Measurements from ENCODE around the gene CDT1.
A peak's percentile ranks its signal among the peaks of the same experiment; 100 is the strongest.

The CDT1 gene

DNA sequence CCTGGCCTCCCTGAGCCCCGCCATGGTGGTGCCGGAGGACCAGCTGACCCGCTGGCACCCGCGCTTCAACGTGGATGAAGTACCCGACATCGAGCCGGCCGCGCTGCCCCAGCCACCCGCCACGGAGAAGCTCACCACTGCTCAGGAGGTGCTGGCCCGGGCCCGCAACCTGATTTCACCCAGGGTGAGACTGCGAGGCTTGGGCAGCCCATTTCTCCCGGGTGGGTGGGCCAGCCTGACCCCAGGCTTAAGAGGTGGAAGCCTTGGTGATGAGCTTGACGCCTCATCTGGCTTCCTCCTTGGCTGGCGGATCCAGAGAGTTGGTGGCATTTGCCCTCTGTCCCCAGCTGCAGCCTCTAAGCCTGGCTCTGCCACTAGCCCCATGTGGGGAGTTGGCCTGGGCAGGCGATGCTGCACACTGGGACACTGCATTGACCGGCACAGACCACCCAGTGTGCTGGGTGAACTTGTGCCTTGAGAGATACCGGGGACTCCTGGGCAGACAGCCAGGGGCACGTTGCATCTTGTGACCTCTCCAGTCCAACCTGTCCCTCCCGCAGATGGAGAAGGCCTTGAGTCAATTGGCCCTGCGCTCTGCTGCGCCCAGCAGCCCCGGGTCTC is 3.0 kb downstream of the CDT1 start:
- no peak for DNase-seq

DNA sequence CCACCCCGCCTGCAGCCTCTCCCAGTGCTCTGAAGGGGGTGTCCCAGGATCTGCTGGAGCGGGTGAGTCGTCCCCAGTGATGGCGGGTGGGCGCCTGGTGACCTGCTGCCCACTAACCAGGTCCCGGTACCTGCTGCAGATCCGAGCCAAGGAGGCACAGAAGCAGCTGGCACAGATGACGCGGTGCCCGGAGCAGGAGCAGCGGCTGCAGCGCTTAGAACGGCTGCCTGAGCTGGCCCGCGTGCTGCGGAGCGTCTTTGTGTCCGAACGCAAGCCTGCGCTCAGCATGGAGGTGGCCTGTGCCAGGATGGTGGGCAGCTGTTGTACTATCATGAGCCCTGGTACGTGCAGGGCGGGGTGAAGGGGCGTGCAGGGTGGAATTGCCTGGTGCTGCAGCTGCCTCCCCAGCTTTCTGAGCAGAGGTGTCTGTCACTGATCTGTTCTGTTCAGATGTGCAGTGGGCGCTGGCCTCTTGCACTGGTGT is 3.6 kb downstream of the CDT1 start:
- DNase-seq = no peak

DNA sequence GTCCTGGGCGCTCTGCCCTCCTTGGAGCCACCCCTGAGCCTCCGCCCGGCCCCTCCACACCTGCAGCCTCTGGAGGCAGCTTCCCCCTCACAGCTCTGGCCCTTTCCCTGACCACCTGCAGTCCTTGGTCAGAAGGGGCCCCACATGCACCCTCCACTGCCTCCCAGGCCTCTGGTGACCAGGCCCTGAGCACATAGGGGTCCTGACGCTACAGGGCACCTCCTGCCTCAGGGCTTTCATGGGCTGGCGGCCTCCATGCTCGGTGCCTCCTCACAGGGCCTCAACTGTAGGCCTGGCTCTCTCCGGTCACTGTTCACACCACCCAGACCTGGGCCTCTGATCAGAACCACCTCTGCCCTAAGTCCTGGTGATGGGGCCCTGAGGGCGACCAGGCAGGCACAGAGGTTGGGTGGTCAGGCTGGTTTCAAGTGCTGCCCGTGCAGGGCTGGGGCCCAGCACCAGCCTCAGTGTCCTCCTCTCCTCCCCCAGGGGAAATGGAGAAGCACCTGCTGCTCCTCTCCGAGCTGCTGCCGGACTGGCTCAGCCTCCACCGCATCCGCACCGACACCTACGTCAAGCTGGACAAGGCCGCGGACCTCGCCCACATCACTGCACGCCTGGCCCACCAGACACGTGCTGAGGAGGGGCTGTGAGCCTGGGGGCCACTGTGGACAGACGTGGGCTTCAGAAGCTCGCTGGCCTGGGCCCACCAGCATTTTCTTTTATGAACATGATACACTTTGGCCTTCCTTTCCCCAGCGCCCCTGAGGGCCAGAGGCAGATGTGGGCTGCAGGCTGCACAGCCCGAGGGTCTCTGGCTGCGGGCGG is 4.3 kb downstream of the CDT1 start:
- DNase-seq = no peak

DNA sequence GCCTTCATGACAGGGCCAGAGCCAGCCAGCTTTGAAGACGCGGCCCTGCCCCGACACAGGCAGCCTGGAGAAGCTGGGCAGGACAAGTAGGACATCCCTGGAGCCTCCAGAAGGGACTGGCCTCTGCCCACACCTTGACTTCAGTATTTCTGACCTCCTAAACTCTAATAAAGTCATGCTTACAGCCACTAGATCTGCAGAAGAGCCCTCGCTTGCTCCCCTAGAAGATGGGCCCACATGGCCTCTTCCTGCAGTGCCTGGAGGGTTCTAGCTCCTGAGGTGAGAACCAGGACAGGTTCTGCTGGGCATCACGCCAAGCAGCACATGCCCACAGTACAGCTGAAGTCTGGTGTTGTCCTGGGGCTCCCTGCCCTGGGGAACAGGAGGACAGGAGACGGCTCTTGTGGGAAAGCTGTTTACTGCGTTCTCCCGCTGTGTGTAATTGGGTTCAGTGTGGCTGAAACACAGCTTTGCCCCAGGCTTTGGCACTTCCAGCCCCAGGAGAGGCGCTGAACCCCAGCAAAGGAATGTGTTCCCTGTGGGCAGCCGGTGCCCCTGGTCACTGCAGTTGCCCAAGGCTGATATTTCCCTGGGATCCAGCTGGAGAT is 5.6 kb downstream of the CDT1 start:
- DNase-seq = no peak

DNA sequence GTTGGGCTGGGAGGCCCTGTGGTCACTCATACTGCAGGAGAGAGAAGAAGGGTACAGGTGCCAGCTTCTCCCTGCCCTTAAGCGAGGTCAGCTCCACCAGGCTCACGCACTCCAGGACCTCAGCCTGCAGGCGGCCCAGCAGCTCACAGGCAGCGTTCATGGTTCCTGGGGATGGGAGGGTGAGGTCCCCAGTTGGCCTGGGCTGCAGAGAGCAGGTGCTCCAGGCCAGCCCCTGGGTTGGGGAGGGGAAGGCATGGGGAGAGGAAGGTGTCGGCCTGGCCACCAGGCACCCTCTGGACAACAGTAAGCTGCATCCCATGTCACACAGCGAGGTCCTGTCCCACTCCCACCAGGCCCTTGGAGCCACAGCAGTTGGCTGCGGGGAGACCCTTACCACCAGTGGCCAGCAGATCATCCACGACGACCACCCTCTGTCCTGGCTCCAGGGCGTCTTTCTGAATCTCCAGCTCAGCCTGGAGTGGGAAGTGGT is 6.1 kb downstream of the CDT1 start:
- DNase-seq = no peak

DNA sequence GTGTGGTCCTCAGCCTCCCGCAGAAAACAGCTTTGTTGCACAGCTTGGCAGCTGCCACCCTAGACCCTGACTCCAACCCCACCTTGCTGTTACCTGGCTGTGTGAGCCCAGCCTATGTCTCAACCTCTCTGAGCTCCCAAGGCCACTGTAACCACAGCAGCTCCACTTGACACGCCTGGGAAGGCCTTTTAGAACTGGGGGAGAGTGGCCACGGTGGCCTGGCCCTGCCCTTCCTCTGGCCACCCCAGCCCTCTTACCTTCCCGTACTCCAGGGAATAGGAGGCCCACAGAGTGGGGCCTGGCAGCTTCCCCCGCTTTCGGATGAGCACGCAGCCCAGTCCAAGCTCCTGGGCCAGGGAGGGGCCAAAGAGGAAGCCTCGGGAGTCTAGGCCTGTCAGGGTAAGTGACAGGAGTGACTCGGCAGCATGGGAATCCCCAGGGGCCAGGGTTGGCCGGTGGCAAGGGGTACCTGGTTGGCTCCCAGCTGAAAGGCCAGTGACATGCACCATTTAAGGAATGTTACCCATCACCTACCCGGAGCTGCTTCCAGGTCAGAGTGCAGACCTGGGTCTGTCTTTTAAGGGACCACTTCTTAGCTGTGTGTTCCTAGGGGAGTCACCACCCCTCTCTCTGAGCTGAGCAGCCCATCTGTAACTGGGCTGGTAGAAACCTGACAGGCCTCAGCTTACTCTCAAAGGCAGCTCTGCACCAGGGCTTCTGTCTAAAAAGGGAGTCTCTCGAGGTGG is 6.8 kb downstream of the CDT1 start:
- DNase-seq = peak in 1 of 2 experiments; percentile 20

DNA sequence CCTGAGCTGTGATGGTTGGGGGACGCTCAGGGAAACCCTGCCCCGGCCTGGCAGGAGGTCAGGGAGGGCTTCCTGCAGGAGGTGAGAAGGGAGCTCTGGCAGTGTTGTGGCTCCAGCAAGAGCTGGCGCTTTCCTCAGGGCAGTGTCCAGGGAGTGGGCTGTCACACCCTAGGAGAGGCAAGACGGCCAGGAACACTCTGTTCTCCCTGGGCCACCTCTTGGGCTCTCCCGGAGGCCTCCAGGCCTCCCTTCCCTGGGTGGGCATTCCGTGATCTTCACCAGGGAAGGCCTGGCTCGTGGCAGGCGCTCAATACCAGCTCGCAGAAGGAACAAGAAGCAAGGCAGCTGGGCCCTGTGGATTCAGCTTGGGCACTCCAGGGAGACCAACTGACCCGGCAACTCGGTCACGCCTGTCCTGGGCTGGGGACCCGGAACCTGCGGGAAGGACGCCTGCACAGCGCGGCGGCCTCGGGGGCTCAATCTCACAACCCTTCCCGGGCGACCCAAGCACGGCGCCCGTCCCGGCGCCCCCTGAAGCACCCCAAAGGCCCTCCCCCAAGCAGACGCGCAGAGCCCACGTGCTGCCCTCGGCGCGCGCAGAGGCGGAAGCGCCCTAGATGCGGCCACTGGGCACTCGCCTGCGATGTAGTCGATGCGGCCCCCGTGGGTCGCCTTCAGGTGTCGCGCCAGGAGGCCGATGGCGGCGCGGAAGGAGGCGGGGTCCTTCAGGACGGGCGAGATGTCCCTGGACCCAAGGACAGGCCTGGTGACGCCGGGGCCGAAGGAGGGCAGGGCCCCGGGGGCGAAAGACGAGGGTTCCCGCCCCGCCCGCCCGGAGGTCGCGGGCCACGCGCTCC is 7.6 kb downstream of the CDT1 start:
- DNase-seq = peak; percentile 51 to 80

DNA sequence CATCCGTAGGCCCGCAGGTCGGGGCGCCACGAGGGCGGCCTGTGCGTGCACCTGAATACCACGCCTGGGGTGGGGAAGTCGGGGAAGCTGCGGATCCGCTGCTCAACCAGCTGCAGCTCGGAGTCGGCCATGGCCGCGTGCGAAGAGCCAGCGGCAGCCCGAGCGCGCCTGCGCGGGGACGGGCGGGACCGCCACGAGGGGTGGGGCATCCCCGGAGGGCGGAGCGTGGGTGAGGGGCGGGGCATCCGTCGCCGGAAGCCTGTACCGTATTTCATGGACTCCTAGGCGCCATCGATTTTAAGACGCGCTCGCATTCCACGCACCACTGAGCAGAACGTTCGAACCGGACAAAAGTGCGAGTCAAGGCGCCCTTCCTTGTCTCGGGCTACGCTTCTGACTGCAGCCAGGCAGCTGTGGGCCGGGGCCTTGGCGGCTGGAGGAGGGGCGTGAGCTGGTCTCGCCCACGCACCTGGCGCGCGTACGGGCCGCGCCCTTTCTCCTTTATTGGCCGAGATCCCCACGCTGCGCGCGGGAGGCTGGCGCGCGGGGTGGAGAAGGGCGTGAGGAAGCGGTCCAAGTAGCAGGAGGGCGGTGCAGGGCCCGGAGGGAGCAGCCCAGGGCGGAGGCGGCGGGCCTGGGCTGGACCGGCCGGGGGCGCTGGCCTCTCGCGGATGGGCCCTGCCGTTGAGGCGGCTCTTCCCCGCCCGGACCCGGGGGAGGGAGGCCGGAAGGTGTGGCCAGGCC is 8.4 kb downstream of the CDT1 start, which contains the start of gene APRT:
Gene APRT, minus strand, starts transcription at position 160 of the 744 bp plus-strand sequence. Its CDS starts 29 bp downstream, at position 131.
- DNase-seq = peak; percentile 62 to 90

DNA sequence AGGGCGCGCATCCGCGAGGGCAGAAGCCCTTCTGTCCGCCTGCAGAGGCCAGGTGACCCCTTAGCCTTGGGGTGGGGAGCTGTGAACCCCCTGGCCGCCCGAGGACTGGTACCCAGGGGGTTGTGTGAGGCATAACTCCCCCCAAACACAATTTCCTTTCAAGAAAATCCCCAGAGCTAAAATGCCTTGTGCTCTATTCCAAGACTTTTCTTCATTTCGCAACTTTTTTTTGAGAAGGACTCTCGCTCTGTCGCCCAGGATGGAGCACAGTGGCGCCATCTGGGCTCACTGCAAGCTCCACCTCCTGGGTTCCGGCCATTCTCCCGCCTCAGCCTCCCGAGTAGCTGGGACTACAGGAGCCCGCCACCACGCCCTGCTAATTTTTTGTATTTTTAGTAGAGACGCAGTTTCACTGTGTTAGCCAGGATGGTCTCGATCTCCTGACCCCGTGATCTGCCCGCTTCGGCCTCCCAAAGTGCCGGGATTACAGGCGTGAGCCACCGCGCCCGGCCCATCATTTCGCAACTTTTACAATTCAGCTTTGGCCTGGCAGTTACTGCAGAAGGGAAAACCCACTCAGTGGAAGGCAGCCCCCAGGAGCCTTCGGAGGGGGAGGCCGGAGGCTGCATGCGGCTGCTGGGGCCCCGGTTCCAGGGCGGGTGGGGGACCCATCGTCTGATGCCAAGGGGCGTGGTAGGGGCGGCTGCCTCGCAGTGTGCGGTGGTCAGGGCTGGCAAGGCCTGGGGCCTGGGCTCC is 9.1 kb downstream of the CDT1 start:
- DNase-seq = peak in 1 of 2 experiments; percentile 45

DNA sequence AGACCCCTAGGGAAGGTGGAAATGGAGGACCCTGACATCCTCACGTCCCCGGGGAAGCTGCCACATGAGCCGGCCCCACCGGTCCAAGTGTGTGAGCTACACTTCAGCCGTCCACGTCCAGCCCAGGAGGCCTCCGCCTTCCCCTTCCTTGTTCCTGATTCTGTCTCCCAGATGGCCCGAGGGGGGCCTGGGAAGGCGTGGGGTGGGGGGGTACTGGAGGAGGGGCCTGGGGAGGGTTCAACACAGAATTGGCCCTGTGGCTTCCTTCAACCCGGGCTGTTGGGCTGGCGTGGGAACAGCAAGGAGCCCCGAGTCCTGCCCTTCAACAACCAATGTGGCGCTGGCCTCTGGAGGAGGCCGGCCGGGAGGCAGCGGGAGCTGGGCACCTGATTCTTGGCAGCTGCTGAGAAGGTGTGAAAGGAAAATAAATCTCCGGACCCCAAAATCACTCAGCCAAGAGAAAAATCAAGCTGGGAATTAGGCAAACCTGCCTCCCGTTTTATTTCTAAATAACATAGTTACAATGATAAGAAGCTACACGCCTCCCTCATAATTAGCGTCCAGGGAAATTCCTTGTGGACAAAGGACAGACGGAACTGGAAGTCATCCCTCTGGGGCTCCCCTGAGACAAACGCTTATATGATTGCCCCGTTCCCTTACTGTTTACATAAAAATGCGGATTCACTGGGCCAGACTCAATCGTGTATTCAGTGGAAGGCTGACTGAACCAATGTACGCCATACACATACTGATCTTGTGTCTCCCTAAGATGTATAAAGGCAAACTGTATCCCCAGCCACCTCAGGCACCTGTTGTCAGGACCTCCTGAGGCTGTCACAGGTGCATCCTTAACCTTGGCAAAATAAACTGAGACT is 9.9 kb downstream of the CDT1 start:
- no peak for DNase-seq

DNA sequence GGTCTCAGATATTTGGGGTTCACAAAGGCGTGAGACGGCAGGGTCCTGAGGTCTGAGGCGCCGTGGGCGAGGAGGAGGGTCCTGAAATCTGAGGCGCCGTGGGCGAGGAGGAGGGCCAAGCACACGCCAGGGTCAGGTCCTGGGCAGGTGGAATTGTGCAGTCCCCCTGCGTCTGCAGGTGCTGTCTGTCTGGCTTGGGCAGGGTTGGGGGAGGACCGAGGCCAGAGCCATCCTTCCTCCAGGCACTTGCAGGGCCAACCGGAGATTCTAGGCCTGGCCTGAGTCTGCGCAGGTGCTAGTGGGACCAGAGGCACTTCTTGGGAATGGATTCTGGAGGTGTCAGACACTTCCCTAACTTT is 10.5 kb downstream of the CDT1 start:
- no peak for DNase-seq

DNA sequence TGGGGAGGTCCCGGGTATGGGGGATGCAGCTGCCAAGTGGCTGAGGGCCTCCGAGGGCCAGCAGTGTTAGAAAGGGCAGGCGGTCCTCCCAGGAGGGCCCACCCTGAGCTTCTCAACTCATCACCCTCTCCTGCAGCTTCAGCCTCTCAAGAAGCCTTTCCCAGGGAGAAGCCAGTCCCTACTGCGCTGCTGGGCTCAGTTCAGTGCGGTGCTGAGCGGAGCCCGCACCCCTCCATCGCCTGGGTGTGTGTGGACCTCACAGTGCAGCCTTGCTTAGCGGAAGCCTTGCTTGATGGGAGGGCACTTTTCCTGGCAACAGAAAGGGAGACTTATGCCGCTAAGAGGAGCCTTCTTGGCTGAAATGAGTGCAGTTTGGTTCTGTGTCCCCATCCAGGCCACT is 11.6 kb downstream of the CDT1 start:
- no peak for DNase-seq

DNA sequence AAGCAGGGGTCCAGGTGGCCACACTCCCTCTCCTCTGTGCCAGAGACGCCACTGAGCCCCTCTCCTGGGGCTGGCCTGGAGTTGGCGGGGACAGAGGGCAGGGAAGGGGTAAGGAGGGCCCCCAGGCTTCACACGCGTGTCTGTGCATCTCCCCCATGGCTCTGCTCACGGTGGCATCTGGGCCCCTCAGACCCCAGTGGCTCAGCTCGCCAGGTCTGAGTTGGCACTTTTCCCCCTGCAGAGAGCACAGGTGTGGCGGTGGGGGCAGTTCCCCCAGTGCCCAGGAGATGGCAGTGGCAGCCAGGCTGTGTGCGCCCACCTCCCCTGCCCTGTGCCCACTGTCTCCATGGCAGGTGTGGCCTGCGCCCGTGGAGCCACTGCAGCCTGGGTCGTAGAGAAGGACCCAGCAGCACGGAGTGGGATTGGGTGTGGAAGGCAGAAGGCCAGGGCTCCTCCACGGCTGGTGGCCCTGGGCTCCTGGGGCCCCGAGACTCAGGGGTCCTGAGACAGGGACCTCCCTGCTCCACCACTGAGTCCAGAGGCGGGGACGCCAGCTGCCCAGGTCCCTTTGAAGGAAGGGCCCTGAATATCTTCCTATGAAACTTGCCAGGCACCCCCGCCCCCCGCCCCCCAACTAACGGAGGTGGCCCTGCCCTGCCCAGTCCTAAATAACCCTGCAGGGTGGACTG is 12.5 kb downstream of the CDT1 start:
- peak in 1 of 2 experiments; percentile 79 for DNase-seq

DNA sequence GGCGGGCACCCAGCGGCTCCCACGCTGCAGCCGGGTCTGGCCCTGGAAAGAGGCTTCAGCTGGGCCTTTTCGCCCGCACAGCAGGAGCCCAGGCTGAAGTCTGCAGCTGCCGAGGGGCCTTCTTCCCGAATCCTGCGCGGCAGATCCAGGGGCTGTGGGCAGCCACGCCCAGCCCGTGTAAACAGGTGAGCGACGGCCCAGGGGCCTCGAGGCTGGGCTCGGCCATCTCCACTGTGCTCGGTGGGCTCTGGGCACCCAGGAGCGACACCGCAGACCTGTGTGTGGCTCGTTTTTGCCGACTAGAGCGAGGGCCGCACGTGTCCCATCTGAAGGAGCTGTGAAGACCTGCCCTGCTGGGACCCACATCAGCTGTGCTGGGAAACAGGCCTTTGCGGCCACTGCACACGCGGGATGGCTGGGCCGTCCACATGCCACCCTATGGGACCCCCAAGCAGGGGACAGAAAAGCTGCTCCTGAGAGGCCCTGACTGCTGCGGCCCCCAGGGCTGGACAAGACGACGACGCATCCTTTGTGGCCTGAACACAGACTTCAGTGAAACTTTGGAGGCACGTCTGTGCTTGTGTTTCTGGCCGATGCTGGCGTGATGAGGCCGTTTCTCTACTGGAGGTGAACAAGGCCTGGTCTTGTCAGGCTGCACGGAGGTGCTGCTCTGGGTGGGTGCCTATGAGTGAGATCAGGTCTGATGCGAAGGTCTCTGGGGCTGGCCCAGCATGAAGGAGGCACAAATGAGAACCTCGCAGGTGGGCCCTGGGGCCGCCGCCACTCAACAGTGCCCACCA is 13.3 kb downstream of the CDT1 start:
- DNase-seq = no peak

DNA sequence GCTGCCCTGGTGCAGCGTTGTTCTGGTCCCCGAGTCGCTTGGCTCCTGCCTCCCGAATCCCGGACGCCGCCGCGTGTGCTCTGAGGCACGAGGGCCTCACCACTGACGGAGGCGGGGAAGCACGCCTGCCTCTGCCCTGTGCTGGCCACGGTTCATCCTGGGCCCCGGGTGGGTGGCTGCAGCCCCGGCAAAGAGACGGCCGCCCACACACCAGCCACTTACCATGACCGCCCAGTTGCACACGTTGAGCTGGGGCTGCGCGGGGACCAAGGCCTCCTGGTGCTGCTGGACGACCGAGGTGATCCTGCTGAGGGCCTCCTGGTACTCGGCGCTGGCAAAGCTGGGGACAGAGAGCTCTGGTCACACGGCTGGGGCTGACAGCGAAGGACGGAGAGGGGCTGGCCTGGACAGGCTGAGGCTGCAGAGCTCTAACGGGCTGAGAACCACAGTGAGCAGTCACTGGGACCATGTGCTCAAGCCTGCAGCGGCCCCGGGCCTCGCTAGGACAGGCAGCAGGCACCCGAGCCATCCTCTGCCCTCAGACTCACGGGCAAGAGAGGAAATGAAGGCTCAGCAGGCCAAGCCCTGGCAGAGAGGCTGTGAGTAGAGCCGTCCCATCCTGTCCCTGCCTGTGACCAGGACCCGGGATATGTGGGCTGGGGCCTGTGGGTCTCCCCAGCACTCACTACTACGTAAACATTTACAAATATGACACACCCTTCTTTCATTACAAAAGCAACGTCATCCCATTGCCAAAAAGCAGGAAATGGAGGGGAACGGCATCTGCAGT is 14.4 kb downstream of the CDT1 start:
- DNase-seq = no peak

DNA sequence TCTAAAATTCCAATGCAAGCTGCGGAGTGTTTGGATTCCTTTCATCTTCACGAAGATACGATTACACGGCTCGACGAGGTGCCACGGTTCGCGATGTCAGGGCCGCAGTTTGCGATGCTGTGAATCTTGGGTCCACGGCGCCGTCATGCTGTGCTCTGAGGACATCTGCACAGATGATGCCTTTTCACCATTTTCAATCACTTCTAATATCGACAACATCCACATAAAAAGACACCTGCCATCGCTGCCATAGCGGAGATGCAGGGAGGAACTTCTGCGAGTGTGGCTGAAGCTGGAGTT is 14.9 kb downstream of the CDT1 start:
- DNase-seq = no peak

DNA sequence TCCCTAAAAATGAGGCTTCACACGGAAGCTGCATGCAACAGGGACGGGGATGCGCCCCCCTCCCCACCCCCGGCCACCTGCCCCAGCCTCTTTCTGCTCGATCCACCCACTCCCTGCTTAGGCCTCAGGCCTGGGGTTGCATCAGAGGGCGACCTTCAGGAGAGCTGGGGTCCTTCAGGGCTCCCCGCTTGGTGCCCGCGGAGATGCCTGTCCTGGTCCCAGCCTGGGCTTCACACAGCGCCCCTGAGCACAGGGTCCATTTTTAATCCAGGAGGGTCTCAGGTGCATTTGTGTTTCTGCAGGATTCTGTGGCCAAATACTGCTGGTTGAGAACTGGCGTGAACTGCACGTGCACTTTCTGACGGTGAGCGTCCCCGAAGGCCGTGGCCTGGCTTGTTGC is 15.5 kb downstream of the CDT1 start:
- DNase-seq = no peak
